ENCODE data around the gene KMT2E. TPM values are rescaled to one million over a fixed set of nuclear protein-coding genes. Genes with fewer than 3 reads are reported as not detected.

Gene KMT2E
- total RNA-seq, 2 experiments from 2014 or later, result 50.1 to 72.8 TPM

- Histone ChIP-seq H3K4me3 (ENCODE audit: low read depth, low read length, poor library complexity, severe bottlenecking) (no peak overlapping the region), H3K79me2 (ENCODE audit: insufficient read depth, low read depth, low read length) (no peaks in the 10 kb centered on the region), H3K4me2 (ENCODE audit: low read length) (no peak overlapping the region), H3K9me3 (ENCODE audit: low read length) (no peaks in the 10 kb centered on the region), H3K9me2 (ENCODE audit: insufficient read depth, low read length) (no peaks in the 10 kb centered on the region), H3K36me3 (ENCODE audit: insufficient read depth, low read length) (peaks cover 8% of the 10 kb centered on the region; the same call in 1 of the 2 replicates), H4K20me1 (ENCODE audit: insufficient read depth, low read length) (no peaks in the 10 kb centered on the region), H3K27ac (ENCODE audit: low read depth, low read length, poor library complexity, severe bottlenecking) (no peak overlapping the region), H3K4me1 (ENCODE audit: insufficient read depth, low read length, poor library complexity, severe bottlenecking) (no peaks in the 10 kb centered on the region), H2AFZ (ENCODE audit: low read length) (no peak overlapping the region)
- ChIA-PET CTCF (ENCODE audit: unreplicated experiment) (no interaction called here), POLR2A (no interaction called here)
- intact Hi-C loops (cut with micrococcal nuclease; ENCODE audit: unreplicated experiment), result no loop called here
- no TSS peak for BruUV-seq (replicated peaks)
- TF ChIP-seq EZH2phosphoT487 (IDR thresholded peaks at IDR 0.05; ENCODE audit: borderline replicate concordance, low read depth, low read length) (no peak), CTCF (conservative IDR thresholded peaks at IDR 0.05; ENCODE audit: low read length) (no peak)
- no peak for DNase-seq (ENCODE audit: low spot score)
Measured at GRCh38 chr7:105130048-105130447, 116.0 kb downstream of the KMT2E start.

GRCh38 chr7:105130580-105130979, 116.6 kb downstream of the KMT2E start:
- intact Hi-C loops (cut with micrococcal nuclease; ENCODE audit: unreplicated experiment), result no loop called here

More at GRCh38 chr7:105130580-105130979, 116.6 kb downstream of the KMT2E start:
- no peaks in the 10 kb centered on the region for H4K20me1 ChIP-seq (ENCODE audit: insufficient read depth, low read length)
- H3K4me3 ChIP-seq (ENCODE audit: low read depth, low read length, poor library complexity, severe bottlenecking), result no peak overlapping the region
- POLR2A ChIA-PET, result interaction anchor here (0.6 kb wide), 1 partner anchor 20 kb away, joined by 4 read pairs; no protein-coding TSS in a partner anchor
- DNase-seq (ENCODE audit: low spot score), result no peak
- H3K36me3 ChIP-seq (ENCODE audit: insufficient read depth, low read length), result peaks cover 8% of the 10 kb centered on the region; the same call in 1 of the 2 replicates
- H3K79me2 ChIP-seq (ENCODE audit: insufficient read depth, low read depth, low read length), result no peaks in the 10 kb centered on the region
- no peak overlapping the region for H3K4me2 ChIP-seq (ENCODE audit: low read length)
- H3K27ac ChIP-seq (ENCODE audit: low read depth, low read length, poor library complexity, severe bottlenecking), result no peak overlapping the region
- H3K9me3 ChIP-seq (ENCODE audit: low read length), result no peaks in the 10 kb centered on the region
- H3K4me1 ChIP-seq (ENCODE audit: insufficient read depth, low read length, poor library complexity, severe bottlenecking), result no peaks in the 10 kb centered on the region
- CTCF ChIA-PET (ENCODE audit: unreplicated experiment), result no interaction called here
- BruUV-seq (replicated peaks), result no TSS peak
- no peak overlapping the region for H2AFZ ChIP-seq (ENCODE audit: low read length)
- TF ChIP-seq EZH2phosphoT487 (IDR thresholded peaks at IDR 0.05; ENCODE audit: borderline replicate concordance, low read depth, low read length) (no peak), CTCF (conservative IDR thresholded peaks at IDR 0.05; ENCODE audit: low read length) (no peak)
- no peaks in the 10 kb centered on the region for H3K9me2 ChIP-seq (ENCODE audit: insufficient read depth, low read length)
